HT-29 (cell line): ENCODE measurements around the gene PLEKHA1. TPM values are rescaled to one million over a fixed set of nuclear protein-coding genes. Genes with fewer than 3 reads are reported as not detected.

Experiments used
- DNase-seq: peaks from one replicate; pipeline ENCODE4 v3.0.0-alpha.2; 2015; ENCODE audit warnings: low spot score
- total RNA-seq: library from RNA; depleted of rRNA; stranded (reverse); fragments of >200 nt; shearing (Covaris generic); gene quantifications from 2 replicates; pipeline ENCODE4 v1.2.3, GENCODE V29; 2014

Gene PLEKHA1
- total RNA-seq, 1 experiment from 2014 or later = 15.8 TPM

DNA sequence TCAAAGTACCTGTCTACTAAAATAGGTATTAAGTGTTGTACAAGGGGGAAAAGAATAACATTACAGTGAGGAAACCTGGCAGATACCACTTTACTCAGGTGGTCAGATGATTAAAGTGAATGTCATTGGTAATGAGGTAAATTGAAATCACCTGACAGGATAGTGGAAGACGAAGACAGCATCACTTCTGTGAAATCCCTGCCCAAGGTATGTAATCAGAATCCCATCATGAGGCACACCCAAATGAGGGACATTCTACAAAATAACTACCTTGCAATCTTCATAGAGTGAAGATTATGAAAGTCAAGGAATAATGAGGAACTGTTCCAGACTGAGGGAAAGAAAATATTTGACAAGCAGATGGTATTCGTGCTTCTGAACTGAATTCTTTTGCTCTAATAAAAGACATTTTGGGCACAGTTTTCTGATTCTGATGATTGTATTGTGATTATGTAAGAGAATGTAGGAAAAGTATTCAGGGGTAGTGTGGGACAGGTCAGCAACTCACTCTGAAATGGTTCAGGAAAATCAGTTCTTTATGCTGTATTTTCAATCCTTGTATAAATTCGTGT is 46.6 kb downstream of the PLEKHA1 start:
- no peak for DNase-seq

DNA sequence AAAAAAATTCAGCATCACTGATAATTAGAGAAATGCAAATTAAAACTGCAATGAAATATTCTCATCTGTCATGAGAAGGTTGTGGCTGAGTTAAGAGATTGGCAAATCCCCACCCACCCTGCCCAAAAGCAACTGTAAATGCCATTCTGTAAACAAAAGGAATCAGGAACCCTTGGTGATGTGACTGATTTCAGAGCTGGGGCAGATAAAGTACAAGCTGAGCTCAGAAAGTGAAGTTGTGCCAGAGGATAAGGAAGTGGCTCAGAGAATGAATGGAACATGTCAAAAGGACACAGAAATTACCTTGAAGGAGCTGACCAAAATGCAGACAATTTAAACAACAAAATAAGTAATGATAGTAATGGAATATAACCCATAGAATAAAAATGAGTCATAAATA is 47.2 kb downstream of the PLEKHA1 start:
- no peak for DNase-seq

GRCh38 chr10:122422266-122422989 is 47.9 kb downstream of the PLEKHA1 start:
- DNase-seq = no peak

DNA sequence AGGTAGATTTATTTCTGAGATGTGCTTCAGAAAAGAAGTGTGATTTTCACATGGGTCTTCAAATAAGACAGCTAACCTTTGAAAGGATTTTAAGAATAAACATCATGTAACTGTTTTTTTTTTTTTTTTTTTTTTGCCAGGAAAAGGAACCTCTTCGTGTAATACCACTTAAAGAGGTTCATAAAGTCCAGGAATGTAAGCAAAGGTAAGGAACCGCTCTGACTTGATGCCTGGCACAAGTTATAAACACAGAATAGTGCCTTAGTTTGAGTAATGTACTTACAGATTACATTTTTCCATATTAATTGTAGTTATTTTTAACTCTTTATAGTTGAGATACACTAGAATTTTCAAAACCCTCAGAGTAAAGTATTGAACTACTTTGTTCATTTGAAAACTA is 49.6 kb downstream of the PLEKHA1 start:
- DNase-seq = no peak

GRCh38 chr10:122426829-122427228 is 52.3 kb downstream of the PLEKHA1 start:
- no peak for DNase-seq

DNA sequence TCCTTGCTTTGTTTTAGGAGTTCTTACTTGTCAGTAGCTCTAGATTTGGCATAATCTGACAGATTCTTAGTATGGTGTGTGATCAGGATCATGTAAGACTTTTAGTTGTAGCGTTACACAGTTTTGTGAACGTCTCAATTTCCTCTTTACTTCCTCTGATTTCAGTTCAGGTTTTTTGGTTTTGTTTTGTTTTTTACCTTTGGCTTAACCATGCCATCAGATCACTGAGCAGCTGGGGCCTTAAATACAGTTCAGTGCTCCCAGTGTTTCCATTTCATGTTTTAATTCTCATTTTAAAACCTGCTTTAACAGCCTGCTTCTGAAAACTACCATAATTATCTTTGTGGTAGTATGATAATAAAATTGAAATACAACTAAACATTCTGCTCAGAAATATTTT is 52.8 kb downstream of the PLEKHA1 start:
- no peak for DNase-seq

GRCh38 chr10:122435212-122435827 is 60.8 kb downstream of the PLEKHA1 start:
- peak; percentile 72 for DNase-seq

GRCh38 chr10:122441961-122442360 is 67.5 kb downstream of the PLEKHA1 start:
- DNase-seq = peak; percentile 59

DNA sequence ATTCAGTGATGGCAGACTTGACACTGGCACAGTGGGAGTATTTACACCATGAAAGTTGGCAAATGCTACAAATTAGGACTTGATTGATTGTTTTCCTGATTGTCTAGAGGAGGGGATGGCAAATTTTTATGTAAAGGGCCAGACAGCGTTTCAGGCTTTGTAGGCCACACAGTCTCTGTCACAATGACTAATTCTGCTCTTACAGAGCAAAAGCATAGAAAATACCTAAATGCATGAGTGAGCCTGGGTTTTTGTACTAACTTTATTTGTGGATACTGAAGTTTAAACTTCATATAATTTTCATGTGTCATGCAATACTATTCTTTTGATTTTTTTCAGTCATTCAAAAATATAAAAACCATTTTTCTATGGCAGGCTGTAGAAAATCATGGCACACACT is 71.0 kb downstream of the PLEKHA1 start:
- DNase-seq = no peak

- no peak for DNase-seq
These were observed 71.4 kb downstream of the PLEKHA1 start for GRCh38 chr10:122445904-122446303.

- no peak for DNase-seq
These were observed 72.3 kb downstream of the PLEKHA1 start for GRCh38 chr10:122446668-122447423.

- DNase-seq = no peak
These were observed 74.1 kb downstream of the PLEKHA1 start for GRCh38 chr10:122448600-122448999.

GRCh38 chr10:122449153-122449552 is 74.6 kb downstream of the PLEKHA1 start:
- DNase-seq = no peak

DNA sequence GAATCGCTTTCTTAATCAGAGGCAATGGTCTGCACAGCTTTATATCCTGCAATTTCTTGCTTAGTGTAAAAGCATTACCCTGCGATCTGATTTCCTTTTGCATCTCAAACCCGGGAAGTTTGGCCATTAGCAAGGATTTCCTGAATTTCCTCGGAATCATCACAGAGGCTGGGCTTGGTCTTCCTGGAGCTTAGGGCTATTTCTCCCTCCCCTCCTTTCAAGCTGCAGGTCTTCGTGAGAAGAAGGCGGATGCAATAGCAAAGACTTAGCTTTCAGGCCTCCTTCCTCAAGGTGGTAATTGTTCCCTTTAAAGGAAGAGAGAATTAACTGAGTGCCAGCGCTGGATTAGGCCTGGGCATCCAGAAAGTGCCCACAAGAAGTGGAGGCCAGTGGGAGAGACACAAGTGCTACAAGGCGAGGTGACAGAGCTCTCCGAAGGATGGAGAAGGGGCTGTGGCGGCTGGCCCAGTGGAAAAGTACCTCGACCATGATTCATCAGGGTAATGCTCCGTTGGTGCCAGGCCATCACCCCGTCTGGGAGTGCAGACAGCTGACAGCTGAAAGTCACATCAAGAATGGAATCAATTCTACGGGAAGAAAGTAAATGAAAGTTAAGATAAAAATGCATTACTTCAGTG is 76.0 kb downstream of the PLEKHA1 start:
- DNase-seq = no peak

GRCh38 chr10:122454071-122454470 is 79.6 kb downstream of the PLEKHA1 start:
- no peak for DNase-seq

- DNase-seq = no peak
These were observed 80.1 kb downstream of the PLEKHA1 start, which contains the start of gene ARMS2 for GRCh38 chr10:122454603-122455080. ARMS2 (plus strand) TSS chr10:122454653; CDS start chr10:122454728, 75 bp downstream.

DNA sequence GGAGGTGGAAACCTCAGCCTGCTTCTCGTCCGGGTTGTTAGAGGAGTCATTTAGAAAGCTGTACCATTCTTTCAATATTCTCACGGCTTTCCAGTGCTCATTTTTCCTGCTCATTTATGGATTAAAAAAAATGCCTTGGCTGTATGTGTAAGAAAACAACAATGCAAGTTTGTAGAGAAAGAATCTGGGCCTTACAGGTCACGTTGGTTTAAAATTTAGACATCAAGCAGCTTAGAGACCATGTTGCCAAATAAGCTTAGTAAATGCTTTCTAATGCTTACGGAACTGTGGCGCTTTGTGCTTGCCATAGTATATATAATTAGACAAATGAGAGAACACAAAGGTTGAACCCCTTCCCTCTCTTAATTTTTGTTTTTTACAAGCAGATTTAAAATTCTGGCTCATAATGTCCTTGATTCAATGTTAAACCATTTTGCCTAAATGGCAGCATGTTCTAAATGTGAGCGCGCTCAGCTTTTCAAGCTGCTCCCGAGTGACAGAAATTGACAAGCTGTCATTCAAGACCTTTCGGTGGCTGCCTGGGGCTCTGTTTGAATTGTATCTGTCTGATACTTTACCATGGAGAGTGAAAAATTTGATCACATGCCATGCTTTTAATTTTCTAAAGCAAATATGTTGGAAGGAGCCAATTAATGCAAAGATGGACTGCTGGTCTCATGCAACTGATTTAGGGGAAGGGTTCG is 81.0 kb downstream of the PLEKHA1 start:
- DNase-seq = no peak

DNA sequence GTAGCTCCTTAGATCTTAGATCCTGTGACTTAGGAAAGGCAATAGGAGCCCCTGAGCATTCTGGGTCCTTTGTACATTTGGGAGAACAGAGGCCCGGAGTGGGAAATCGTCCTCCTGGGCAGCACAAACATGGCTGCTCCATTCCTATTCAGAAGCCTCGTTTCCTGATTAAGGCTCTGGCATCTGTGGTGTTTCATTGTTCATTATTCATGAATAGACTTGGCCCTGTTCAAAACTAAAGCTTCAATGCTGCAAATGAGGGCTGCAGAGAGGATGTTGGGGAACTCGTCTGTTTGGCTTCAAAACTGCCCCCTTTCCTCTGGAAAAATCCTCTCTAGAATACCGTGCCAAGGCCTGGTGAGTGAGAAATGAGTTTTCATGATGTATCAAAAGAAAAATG is 83.4 kb downstream of the PLEKHA1 start:
- no peak for DNase-seq

DNA sequence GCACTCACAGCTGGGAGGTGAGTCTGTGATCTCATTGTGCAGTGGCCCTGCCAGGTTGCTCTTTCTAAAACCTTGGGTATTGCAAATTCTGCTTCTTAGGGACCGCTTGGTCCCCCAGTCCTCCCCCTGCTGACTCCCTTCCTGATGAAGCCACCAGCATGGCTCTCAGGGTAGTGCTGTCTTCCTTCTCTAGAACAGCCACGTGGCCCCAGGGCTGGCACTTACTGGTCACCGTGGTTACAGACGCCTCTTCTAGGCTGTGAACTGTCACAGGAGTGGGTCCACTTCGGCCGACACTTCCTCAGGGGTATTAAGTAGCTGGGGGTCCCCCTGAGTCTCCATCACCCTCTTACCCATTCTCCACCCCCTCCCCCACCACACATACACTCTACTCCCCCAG is 84.2 kb downstream of the PLEKHA1 start:
- no peak for DNase-seq

- DNase-seq = no peak
These were observed 85.2 kb downstream of the PLEKHA1 start for GRCh38 chr10:122459561-122460273.
